ENCODE results near the gene DENND4C.

- TF ChIP-seq CTCF (IDR thresholded peaks at IDR 0.05) (no peak), POLR2A (IDR thresholded peaks at IDR 0.05) (no peak)
Measured at GRCh38 chr9:19385786-19386501, 155.5 kb downstream of the DENND4C start.
